GM13976 (cell line): ENCODE measurements around the gene ADIPOR2.

Source experiments
- DNase-seq: peaks from one replicate; pipeline ENCODE4 v3.0.0; 2012; ENCODE audit warnings: low spot score
- CTCF ChIP-seq: IDR thresholded peaks from 2 replicates; pipeline ENCODE4 v1.5.1; 2012; ENCODE audit warnings: borderline replicate concordance, mild to moderate bottlenecking; ENCODE audit not compliant: insufficient read depth; ENCODE audit errors: extremely low read depth, missing control alignments, control extremely low read depth
- in situ Hi-C: fragments of 300-500 bp; cut with MboI; formaldehyde crosslinking; loops from one replicate; pipeline ENCODE4 v1.12.0; 2022; ENCODE audit warnings: low sequenced_read_pairs, mixed read lengths, inconsistent platforms; ENCODE audit not compliant: unreplicated experiment

ADIPOR2 gene

GRCh38 chr12:1663440-1664132 lies 27.3 kb upstream of the ADIPOR2 start:
- in situ Hi-C loops: no loop called here
- no peak for DNase-seq
- TF ChIP-seq CTCF: no peak

DNA sequence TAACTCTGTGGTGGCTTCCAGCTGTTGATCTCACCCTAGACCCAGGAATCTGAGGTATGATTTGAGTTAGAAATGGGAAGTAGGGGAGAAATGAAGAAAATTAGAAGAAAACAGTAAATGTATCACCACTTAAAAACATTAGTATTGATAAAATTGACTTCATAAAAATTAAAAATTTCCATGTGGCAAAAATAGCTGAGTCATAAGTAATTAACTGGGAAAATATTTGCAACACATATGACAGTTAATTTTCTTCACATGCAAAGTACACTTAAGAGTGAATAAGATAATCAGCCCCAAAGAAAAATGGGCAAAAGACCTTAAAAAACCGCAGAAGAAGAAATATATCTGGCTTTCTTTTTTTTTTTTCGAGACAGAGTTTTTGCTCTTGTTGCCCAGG lies 25.5 kb upstream of the ADIPOR2 start:
- TF ChIP-seq CTCF: no peak
- DNase-seq: no peak
- in situ Hi-C loops: no loop called here

DNA sequence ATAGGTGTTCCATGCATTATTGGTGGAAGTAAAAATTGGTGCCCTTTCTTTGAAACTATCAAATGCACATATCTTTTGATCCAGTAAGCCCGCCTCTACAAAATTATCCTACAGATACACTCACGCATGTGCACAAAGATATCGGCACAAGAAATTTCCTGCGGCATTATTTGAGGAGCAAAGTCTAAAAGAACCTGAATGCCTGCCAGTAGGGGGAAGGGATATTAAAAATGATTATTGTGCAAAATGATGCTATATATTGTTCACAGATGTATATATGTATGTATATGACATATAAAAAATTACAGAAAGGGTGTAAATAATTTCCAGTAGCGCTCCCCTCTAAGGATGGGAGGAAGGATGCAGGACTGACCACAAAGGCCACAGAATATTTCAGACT lies 24.7 kb upstream of the ADIPOR2 start:
- no peak for DNase-seq
- TF ChIP-seq CTCF: no peak
- in situ Hi-C loops: no loop called here

- no peak for DNase-seq
- in situ Hi-C loops: no loop called here
- TF ChIP-seq CTCF: no peak
These were observed 24.1 kb upstream of the ADIPOR2 start for GRCh38 chr12:1666685-1667162.

DNA sequence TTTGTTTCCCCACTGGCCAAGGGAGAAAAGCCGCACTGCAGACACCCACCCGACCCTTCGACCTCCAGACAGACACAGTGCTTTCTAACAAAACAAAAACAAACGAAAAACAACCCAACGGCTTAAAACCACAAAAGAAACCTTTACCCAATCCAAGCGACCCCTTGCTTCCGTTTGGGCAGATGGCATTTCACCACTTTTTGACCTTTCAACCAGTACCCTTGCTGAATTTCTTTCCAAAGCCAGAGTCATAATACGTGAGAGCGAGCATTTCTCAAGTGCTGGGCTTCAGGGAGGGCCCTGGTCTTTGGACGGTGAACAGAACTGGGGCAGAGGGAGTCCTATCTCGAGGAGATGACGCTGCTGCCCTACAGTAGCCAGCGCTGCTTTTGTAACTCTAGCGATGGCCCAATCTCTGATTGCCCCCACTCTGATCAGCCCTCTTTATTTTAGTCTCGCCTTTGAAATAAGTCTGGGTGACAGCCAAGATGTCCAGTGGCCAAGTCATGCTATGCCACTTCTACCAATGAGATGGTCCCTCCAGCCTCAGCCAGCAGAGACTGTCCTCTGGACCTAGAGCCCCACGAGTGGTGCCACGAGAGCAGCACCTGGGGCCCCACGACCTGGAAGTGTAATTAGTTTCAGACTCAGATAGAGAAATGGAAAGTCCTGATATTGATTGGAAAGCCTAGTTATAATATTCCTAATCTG lies 21.9 kb upstream of the ADIPOR2 start:
- no peak for DNase-seq
- TF ChIP-seq CTCF: no peak
- in situ Hi-C loops: no loop called here

DNA sequence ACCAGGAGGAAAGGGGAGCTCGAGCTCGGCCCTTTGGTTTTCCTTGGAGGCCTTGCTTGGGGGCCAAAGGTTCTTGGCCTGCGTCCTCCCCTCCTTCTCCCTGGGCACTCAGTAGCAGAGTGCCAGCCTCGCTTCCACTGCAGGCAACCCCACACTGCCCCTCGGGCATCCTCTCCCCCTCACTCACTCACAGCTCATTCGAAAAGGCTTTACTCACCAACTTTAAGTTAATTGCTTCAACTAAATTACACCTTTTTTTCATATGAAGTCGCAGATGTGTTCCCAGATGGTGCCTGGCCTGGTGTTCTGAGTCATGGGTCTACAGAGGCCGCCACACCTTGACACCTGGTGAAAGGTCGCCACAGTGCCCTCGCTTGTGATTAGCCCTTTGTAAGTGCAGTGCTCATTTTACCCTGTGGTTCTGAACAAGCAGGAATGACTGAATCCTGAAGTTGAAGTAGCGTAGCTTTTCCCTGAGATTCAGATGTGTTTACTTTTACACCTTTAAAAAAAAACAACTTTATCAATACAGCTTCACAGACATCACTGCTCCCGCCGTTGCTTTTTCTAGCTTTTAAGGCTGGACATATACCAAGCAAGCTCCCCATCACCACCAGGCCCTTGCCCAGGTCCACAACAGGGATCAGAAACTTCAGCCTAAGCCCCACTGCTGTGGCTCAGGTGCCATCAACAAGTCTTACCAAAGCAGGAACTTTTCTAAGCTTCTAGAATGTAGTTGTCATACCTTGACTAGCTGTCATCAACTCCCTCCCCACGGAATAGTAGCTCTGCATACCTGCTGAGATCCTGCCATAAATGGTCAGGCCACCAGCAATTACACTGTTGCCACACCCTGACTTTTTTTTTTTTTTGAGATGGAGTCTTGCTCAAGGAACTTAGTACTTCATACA lies 20.3 kb upstream of the ADIPOR2 start:
- TF ChIP-seq CTCF: no peak
- in situ Hi-C loops: no loop called here
- DNase-seq: no peak
